Osteocyte (in vitro differentiated cells): ENCODE data around the gene C15orf61. TPM values are rescaled to one million over a fixed set of nuclear protein-coding genes. Genes with fewer than 3 reads are reported as not detected.

ENCODE experiments used
- DNase-seq: peaks from one replicate; pipeline ENCODE4 v3.0.0; 2021; ENCODE audit warnings: mixed read lengths; ENCODE audit not compliant: unreplicated experiment; ENCODE audit errors: extremely low spot score
- H3K27ac Mint-ChIP-seq: one replicate; pipeline ENCODE4 v1.8.0; 2021; ENCODE audit warnings: mild to moderate bottlenecking, mixed read lengths; ENCODE audit not compliant: unreplicated experiment
- H3K27me3 Mint-ChIP-seq: one replicate; pipeline ENCODE4 v1.8.0; 2021; ENCODE audit warnings: mixed read lengths; ENCODE audit not compliant: unreplicated experiment
- H3K36me3 Mint-ChIP-seq: one replicate; pipeline ENCODE4 v1.8.0; 2021; ENCODE audit warnings: mixed read lengths; ENCODE audit not compliant: unreplicated experiment
- H3K4me1 Mint-ChIP-seq: one replicate; pipeline ENCODE4 v1.8.0; 2021; ENCODE audit warnings: mixed read lengths; ENCODE audit not compliant: unreplicated experiment
- H3K4me3 Mint-ChIP-seq: one replicate; pipeline ENCODE4 v1.8.0; 2021; ENCODE audit warnings: mild to moderate bottlenecking, moderate library complexity, mixed read lengths; ENCODE audit not compliant: unreplicated experiment
- H3K9me3 Mint-ChIP-seq: one replicate; pipeline ENCODE4 v1.8.0; 2021; ENCODE audit warnings: mixed read lengths; ENCODE audit not compliant: unreplicated experiment
- CTCF ChIP-seq: fragments of 200-600 bp; sonication (generic); IDR thresholded peaks from 2 replicates; pipeline ENCODE4 v1.5.0; 2021; ENCODE audit warnings: antibody characterized with exemption, mild to moderate bottlenecking, moderate library complexity
- total RNA-seq: library from RNA; stranded (reverse); gene quantifications from 2 replicates; pipeline ENCODE4 v1.2.1, GENCODE V29; 2021

C15orf61 gene
- total RNA-seq, 1 donor from 2014 or later: 4.3 TPM

- Mint-ChIP-seq H3K27me3 (peaks cover 2% of the 10 kb centered on the region), H3K4me3 (no peak overlapping the region), H3K9me3 (no peaks in the 10 kb centered on the region), H3K4me1 (peaks cover 30% of the 10 kb centered on the region), H3K36me3 (no peaks in the 10 kb centered on the region), H3K27ac (no peak overlapping the region)
- no peak for TF ChIP-seq CTCF
- no peak for DNase-seq
Measured at GRCh38 chr15:67504056-67504455, 16.9 kb upstream of the C15orf61 start.

GRCh38 chr15:67504796-67505195 lies 16.1 kb upstream of the C15orf61 start:
- H3K4me3 Mint-ChIP-seq: no peak overlapping the region
- no peak for DNase-seq
- TF ChIP-seq CTCF: no peak
- H3K27ac Mint-ChIP-seq: no peak overlapping the region
- peaks cover 30% of the 10 kb centered on the region for H3K4me1 Mint-ChIP-seq
- H3K36me3 Mint-ChIP-seq: no peaks in the 10 kb centered on the region
- H3K27me3 Mint-ChIP-seq: no peaks in the 10 kb centered on the region
- H3K9me3 Mint-ChIP-seq: no peaks in the 10 kb centered on the region

DNA sequence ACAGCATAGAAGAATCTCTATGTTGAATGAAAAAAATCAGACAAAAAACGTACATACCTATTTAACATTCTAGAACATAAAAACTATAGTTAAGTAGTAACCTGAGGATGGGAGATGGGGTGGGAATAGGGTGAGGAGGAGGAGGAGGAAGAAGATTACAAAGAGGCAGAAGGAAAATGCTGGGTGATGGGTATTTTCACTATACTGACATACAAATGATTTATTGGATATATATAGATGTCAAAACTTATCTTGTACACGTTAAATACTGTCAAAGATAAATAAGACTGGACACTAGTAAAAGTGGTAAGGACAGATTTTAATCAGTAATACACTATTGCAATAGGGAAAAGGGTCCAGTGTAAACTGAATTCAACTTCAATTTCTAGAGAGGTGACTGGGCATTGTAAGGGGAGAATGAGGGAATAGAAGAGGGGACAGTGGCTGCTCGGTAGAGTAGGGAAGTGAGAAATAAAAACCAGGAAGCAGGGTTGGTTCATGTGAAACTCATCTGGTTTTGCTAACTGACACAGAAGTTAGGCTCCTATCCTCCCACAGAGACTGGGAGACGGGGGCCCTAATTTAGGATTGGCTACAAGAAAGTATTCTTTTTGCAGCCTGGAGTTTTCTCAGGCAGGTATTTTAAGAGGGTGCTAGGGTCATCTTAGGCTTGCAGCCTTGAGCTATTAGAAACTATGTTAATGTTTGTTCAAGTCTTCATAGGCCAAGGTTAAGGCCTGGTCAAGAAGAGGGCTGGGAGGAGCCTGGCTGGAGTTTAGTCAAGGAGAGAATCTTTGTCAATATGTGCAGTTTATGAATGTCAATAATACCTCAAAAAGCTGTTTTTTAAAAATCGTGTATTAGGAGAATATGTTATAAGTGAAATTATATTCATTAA lies 15.0 kb upstream of the C15orf61 start:
- peaks cover 38% of the 10 kb centered on the region for H3K4me1 Mint-ChIP-seq
- no peaks in the 10 kb centered on the region for H3K9me3 Mint-ChIP-seq
- H3K27ac Mint-ChIP-seq: no peak overlapping the region
- TF ChIP-seq CTCF: no peak
- no peak for DNase-seq
- no peak overlapping the region for H3K4me3 Mint-ChIP-seq
- no peaks in the 10 kb centered on the region for H3K36me3 Mint-ChIP-seq
- H3K27me3 Mint-ChIP-seq: no peaks in the 10 kb centered on the region

DNA sequence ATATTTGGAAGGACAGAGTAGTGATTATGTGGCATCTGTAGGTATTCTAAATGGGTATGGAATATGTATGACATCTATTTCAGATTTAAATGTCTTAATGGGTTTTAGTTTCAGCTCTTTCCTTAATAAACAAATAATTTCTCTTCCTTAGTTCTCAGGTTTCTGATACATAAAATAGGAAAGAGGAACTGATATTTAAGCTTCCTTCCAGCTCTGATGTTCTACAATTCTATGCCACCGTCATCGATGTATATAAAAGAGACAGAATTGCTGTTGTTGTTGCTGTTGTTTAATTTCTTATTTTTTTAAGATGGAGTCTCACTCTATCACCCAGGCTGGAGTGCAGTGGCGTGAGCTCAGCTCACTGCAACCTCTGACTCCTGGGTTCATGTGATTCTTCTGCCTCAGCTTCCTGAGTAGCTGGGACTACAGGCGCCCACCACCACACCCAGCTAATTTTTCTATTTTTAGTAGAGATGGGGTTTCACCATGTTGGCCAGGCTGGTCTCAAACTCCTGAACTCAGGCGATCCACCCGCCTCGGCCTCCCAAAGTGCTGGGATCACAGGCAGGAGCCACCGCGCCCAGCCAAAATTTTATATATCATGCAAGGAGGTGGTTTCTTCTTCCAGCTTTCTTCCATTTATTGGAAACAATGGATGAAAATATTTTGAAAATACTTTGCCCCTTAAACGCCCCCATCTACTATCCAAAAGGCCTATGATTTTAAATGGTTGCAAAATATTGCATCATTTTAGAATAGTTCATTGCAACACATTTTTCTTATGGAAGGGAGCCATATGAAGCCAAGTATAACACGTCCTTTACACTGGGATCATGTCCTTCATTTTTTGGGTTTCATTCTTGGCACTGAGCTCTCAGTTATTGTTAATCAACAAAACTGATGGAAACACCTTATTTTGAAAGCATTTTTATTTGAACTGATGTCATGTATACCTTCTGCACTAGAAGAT lies 13.9 kb upstream of the C15orf61 start:
- no peak overlapping the region for H3K4me3 Mint-ChIP-seq
- no peak for DNase-seq
- no peak overlapping the region for H3K27ac Mint-ChIP-seq
- no peak for TF ChIP-seq CTCF
- H3K27me3 Mint-ChIP-seq: no peaks in the 10 kb centered on the region
- no peaks in the 10 kb centered on the region for H3K9me3 Mint-ChIP-seq
- no peaks in the 10 kb centered on the region for H3K36me3 Mint-ChIP-seq
- peaks cover 43% of the 10 kb centered on the region for H3K4me1 Mint-ChIP-seq

- peaks cover 52% of the 10 kb centered on the region for H3K4me1 Mint-ChIP-seq
- no peak for DNase-seq
- no peaks in the 10 kb centered on the region for H3K27me3 Mint-ChIP-seq
- no peaks in the 10 kb centered on the region for H3K9me3 Mint-ChIP-seq
- H3K4me3 Mint-ChIP-seq: no peak overlapping the region
- no peak for TF ChIP-seq CTCF
- no peak overlapping the region for H3K27ac Mint-ChIP-seq
- peaks cover 3% of the 10 kb centered on the region for H3K36me3 Mint-ChIP-seq
Measured at GRCh38 chr15:67508407-67508806, 12.5 kb upstream of the C15orf61 start.
